Breast epithelium (tissue), 4 donors: ENCODE results near the gene TCERG1L. TPM values are rescaled to one million over a fixed set of nuclear protein-coding genes. Genes with fewer than 3 reads are reported as not detected.
"Not testable (repeated sequence)": the region's sequence is repeated elsewhere in the genome, so short reads cannot be mapped to it uniquely, and the experiment has no call there.

Source experiments
- DNase-seq, 2 donors: peaks; one replicate each; pipeline ENCODE4 v3.0.0-alpha.2; 2019; ENCODE audit warnings: low spot score in 2 of 2
- H3K27ac ChIP-seq, 2 donors: fragments of 200-600 bp; sonication (generic) in 1 of 2; one replicate each; pipeline ENCODE4 v1.5.1; 2016 to 2019; ENCODE audit warnings: mild to moderate bottlenecking in 1 of 2
- H3K27me3 ChIP-seq, 2 donors: fragments of 200-600 bp; sonication (generic) in 1 of 2; one replicate each; pipeline versions ENCODE4 v1.5.1 to v1.6.0; 2017 to 2019; ENCODE audit warnings: control low read depth in 1 of 2, mild to moderate bottlenecking in 1 of 2
- H3K36me3 ChIP-seq: fragments of 200-600 bp; one replicate; pipeline ENCODE4 v1.5.1; 2019
- H3K4me1 ChIP-seq, 2 donors: fragments of 200-600 bp; sonication (generic); one replicate each; pipeline ENCODE4 v1.5.1; 2016 to 2019; ENCODE audit warnings: control low read depth in 1 of 2
- H3K4me3 ChIP-seq, 3 donors: fragments of 200-600 bp; sonication (generic); 1 replicate in 2 of 3; 2 replicates in 1 of 3; pipeline ENCODE4 v1.5.1; 2016 to 2019; ENCODE audit warnings: mild to moderate bottlenecking in 3 of 3, moderate library complexity in 2 of 3
- H3K9me3 ChIP-seq, 2 donors: fragments of 200-600 bp; sonication (generic) in 1 of 2; one replicate each; pipeline ENCODE4 v1.5.1; 2016 to 2019; ENCODE audit warnings: control low read depth in 1 of 2
- CTCF ChIP-seq, 3 donors: fragments of 450-650 bp; IDR thresholded peaks; one replicate each; pipeline ENCODE4 v1.5.1; 2016 to 2017; ENCODE audit warnings: antibody characterized with exemption in 3 of 3, mild to moderate bottlenecking in 3 of 3, moderate library complexity in 3 of 3
- POLR2A ChIP-seq: fragments of 450-650 bp; IDR thresholded peaks from one replicate; pipeline ENCODE4 v1.6.1; 2016; ENCODE audit warnings: antibody characterized with exemption, mild to moderate bottlenecking, moderate library complexity
- POLR2AphosphoS5 ChIP-seq, 3 donors: sonication (generic); formaldehyde crosslinking; IDR thresholded peaks; one replicate each; pipeline ENCODE4 v1.6.1; 2017; ENCODE audit warnings: antibody characterized with exemption in 3 of 3
- intact Hi-C: fragments of 100-400 bp; cut with DNase I; formaldehyde crosslinking; loops from one replicate; pipeline ENCODE4 v1.15.1; 2023; ENCODE audit warnings: low total_unique reads
- total RNA-seq, 3 donors: library from RNA; depleted of rRNA; stranded (reverse); fragments of >200 nt; gene quantifications; one replicate each; pipeline ENCODE4 v1.1.0, GENCODE V29; 2016

TCERG1L gene
- total RNA-seq, 3 donors from 2014 or later = under 0.01 to 0.88 TPM; not detected in 1

GRCh38 chr10:131238669-131239280 is 72.7 kb downstream of the TCERG1L start:
- no peaks in the 10 kb centered on the region for H3K9me3 ChIP-seq
- peaks cover 0 to 35% of the 10 kb centered on the region in 2 donors for H3K27me3 ChIP-seq
- no peaks in the 10 kb centered on the region for H3K36me3 ChIP-seq
- no peaks in the 10 kb centered on the region for H3K4me1 ChIP-seq
- intact Hi-C loops = loop anchor here (2.0 kb wide), 1 partner anchor 200 kb away; no protein-coding TSS in a partner anchor
- TF ChIP-seq POLR2A (no peak), POLR2AphosphoS5 (IDR thresholded peaks at IDR 0.05) (no peak)
- no peak overlapping the region for H3K4me3 ChIP-seq
- H3K27ac ChIP-seq = no peak overlapping the region
- no peak for DNase-seq

DNA sequence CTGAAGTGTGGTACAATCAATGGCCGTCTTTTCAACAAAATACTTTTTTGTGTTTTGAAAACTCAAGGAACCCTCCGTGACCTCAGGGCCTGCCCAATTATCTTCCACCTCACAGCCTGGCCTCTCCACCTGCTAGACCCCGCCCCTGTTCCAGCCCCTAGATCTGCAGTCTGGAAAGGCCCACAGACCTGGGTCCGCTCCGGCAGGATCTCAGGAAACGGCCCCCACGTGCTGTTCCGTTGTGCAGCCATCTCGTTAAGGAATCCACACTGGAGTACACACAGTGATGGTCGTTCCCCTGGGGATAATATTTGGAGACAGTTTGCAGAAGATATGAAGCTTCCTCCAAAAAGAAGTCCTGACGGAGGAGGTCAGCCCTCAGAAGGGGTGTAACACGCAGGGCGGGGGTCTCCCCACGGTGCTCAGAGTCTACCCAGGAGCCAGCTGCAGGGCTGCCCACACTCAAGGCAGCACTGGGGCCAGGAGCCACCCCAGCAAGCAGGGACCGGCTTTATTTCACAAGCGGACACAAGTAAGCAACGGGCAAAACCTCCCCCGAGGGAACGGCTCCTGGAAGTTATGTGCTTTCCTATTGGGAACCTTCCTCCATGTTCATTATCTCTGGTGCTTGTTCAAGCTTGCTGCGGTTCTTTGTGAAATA is 73.4 kb downstream of the TCERG1L start:
- DNase-seq = no peak
- Histone ChIP-seq H3K36me3 (no peaks in the 10 kb centered on the region), H3K27me3 (peaks cover 0 to 32% of the 10 kb centered on the region in 2 donors), H3K9me3 (no peaks in the 10 kb centered on the region), H3K27ac (no peak overlapping the region), H3K4me1 (no peaks in the 10 kb centered on the region), H3K4me3 (no peak overlapping the region)
- intact Hi-C loops = loop anchor here (2.0 kb wide), 1 partner anchor 201 kb away; no protein-coding TSS in a partner anchor
- no peak for TF ChIP-seq CTCF (IDR thresholded peaks at IDR 0.05)
- TF ChIP-seq POLR2AphosphoS5 (IDR thresholded peaks at IDR 0.05) = no peak
- no peak for TF ChIP-seq POLR2A

DNA sequence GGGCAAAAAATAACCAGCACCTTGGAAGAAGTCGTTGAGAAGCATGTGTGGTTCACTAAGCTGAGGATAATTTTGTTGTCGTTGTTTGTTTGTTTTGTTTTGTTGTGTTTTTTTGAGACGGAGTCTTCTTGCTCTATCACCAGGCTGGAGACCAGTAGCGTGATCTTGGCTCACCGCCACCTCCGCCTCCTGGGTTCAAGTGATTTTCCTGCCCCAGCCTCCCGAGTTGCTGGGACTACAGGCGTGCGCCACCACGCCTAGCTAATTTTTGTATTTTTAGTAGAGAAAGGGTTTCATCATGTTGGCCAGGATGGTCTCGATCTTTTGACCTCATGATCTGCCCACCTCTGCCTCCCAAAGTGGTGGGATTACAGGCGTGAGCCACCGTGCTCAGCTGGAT is 76.9 kb downstream of the TCERG1L start:
- H3K36me3 ChIP-seq, intact Hi-C loops, H3K4me3 ChIP-seq, DNase-seq, H3K9me3 ChIP-seq, H3K4me1 ChIP-seq, H3K27ac ChIP-seq: not testable (repeated sequence)
- peaks cover 0 to 33% of the 10 kb centered on the region in 2 donors for H3K27me3 ChIP-seq

DNA sequence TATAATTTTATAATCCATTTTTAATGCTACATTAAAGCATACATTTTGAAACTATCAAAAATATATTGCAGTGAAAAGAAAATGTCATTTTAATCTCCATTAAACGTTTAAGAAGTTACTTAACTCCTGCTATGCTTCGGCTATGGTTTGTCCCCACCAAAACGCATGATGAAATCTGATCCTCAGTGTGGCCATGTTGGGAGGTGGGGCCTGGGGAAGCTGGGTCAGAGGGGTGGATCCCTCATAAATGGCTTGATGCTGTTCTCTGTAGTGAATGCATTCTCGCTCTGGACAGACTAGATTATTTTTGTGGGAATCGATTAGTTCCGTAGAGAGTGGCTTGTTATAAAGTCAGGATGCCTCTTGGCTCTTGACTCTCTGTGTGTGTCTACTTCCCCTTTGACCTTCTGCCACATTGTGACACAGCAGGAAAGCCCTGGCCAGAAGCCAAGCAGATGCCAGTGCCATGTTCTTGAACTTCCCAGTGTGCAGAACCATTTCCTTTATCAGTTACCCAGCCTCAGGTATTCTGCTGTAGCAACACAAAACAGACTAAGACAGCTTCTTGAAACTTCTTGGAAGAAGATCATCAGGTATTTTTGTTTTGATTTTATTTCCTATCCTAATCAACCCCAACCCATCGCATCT is 77.8 kb downstream of the TCERG1L start:
- no peak for DNase-seq
- Histone ChIP-seq H3K27me3 (peaks cover 0 to 27% of the 10 kb centered on the region in 2 donors), H3K9me3 (no peaks in the 10 kb centered on the region), H3K36me3 (no peaks in the 10 kb centered on the region), H3K4me3 (no peak overlapping the region), H3K4me1 (no peaks in the 10 kb centered on the region), H3K27ac (no peak overlapping the region)
- no peak for TF ChIP-seq POLR2A
- no peak for TF ChIP-seq POLR2AphosphoS5 (IDR thresholded peaks at IDR 0.05)
- TF ChIP-seq CTCF (IDR thresholded peaks at IDR 0.05) = no peak
- intact Hi-C loops = no loop called here

GRCh38 chr10:131231965-131232541 is 79.5 kb downstream of the TCERG1L start:
- DNase-seq = no peak

More at GRCh38 chr10:131231965-131232541, 79.5 kb downstream of the TCERG1L start:
- no peaks in the 10 kb centered on the region for H3K4me1 ChIP-seq
- H3K27ac ChIP-seq = no peak overlapping the region
- intact Hi-C loops = no loop called here
- no peaks in the 10 kb centered on the region for H3K36me3 ChIP-seq
- TF ChIP-seq POLR2AphosphoS5 (IDR thresholded peaks at IDR 0.05) (no peak), CTCF (IDR thresholded peaks at IDR 0.05) (no peak), POLR2A (no peak)
- H3K9me3 ChIP-seq = no peaks in the 10 kb centered on the region
- H3K27me3 ChIP-seq = peaks cover 0 to 20% of the 10 kb centered on the region in 2 donors
- H3K4me3 ChIP-seq = no peak overlapping the region
